B cell (primary cell): ENCODE results near the gene EML6.

Source experiments
- EZH2 ChIP-seq: IDR thresholded peaks from 2 replicates; pipeline ENCODE4 v1.6.1; 2012; ENCODE audit warnings: borderline replicate concordance, low read depth, mild to moderate bottlenecking, moderate library complexity, low read length; ENCODE audit not compliant: insufficient read depth, poor library complexity, severe bottlenecking
- TF ChIP-seq, protein P1 (sequence below): fragments of 200-600 bp; IDR thresholded peaks from one replicate; pipeline ENCODE4 v1.8.0; 2022; ENCODE audit warnings: antibody characterized with exemption, mild to moderate bottlenecking

DNA sequence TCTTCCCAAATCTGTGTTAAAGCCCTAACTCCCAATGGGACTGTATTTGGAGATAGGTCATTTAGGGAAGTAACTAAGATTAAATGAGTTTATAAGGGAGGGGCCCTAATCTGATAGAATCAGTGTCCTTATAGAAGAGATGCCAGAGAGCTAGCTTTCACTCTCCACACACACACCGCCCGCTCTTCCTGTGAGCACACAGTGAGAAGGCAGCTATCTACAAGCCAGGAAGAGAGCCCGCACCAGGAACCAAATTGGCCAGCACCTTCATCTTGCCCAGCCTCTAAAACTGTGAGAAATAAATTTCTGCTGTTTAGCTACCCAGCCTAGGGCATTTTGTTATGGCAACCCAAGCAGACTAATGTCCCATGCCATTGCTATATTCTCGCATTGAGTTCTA, 201.6 kb downstream of the EML6 start:
- TF ChIP-seq, protein P1, sequence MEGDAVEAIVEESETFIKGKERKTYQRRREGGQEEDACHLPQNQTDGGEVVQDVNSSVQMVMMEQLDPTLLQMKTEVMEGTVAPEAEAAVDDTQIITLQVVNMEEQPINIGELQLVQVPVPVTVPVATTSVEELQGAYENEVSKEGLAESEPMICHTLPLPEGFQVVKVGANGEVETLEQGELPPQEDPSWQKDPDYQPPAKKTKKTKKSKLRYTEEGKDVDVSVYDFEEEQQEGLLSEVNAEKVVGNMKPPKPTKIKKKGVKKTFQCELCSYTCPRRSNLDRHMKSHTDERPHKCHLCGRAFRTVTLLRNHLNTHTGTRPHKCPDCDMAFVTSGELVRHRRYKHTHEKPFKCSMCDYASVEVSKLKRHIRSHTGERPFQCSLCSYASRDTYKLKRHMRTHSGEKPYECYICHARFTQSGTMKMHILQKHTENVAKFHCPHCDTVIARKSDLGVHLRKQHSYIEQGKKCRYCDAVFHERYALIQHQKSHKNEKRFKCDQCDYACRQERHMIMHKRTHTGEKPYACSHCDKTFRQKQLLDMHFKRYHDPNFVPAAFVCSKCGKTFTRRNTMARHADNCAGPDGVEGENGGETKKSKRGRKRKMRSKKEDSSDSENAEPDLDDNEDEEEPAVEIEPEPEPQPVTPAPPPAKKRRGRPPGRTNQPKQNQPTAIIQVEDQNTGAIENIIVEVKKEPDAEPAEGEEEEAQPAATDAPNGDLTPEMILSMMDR, result no peak
- TF ChIP-seq EZH2, result no peak
